HepG2 (cell line): ENCODE data around the gene TRAPPC10. TPM values are rescaled to one million over a fixed set of nuclear protein-coding genes. Genes with fewer than 3 reads are reported as not detected.

Source experiments
- KAT8 ChIP-seq: IDR thresholded peaks from 2 replicates; pipeline ENCODE4 v1.6.1; 2016; ENCODE audit warnings: missing genetic modification reagents, missing compliant biosample characterization
- SOX13 ChIP-seq, 3 experiments: fragments of 450-650 bp in 1 of 3; sonication (generic) in 1 of 3; formaldehyde crosslinking in 1 of 3; IDR thresholded peaks in 2 of 3; conservative IDR thresholded peaks in 1 of 3; 2 replicates each; pipeline versions ENCODE4 v1.5.0 to v1.6.1; 2016 to 2020; ENCODE audit warnings: antibody characterized with exemption in 1 of 3, mild to moderate bottlenecking in 1 of 3, missing compliant biosample characterization in 1 of 3, missing genetic modification reagents in 1 of 3, moderate library complexity in 1 of 3
- ZNF101 ChIP-seq: sonication (generic); formaldehyde crosslinking; IDR thresholded peaks from 2 replicates; pipeline ENCODE4 v1.4.0; 2020; ENCODE audit warnings: mild to moderate bottlenecking, low read depth, missing genetic modification reagents, borderline replicate concordance
- ZNF3 ChIP-seq: IDR thresholded peaks from 2 replicates; pipeline ENCODE4 v1.7.0; 2017; ENCODE audit warnings: inconsistent platforms
- ZNF30 ChIP-seq: sonication (generic); formaldehyde crosslinking; IDR thresholded peaks from 2 replicates; pipeline ENCODE4 v1.5.0; 2020; ENCODE audit warnings: mild to moderate bottlenecking, missing genetic modification reagents
- polyA plus RNA-seq, 8 experiments: library from polyadenylated mRNA; depleted of rRNA in 3 of 8; stranded (reverse) in 7 of 8; unstranded in 1 of 8; fragments of >200 nt; fragmentation: Illumina TruSeq in 4 of 8; extraction: Trizol in 4 of 8; gene quantifications; 2 replicates each; pipeline versions ENCODE4 v1.2.1 to v1.2.3, GENCODE V29; 2011 to 2016; ENCODE audit warnings: low read depth in 4 of 8, missing spikeins in 1 of 8, mixed read lengths in 1 of 8; ENCODE audit not compliant: insufficient read depth in 1 of 8
- total RNA-seq, 5 experiments: library from RNA; depleted of rRNA; stranded (reverse); fragments of >200 nt; fragmentation: Illumina TruSeq; extraction: Trizol; gene quantifications; 2 replicates each; pipeline ENCODE4 v1.2.3, GENCODE V29; 2016; ENCODE audit warnings: low read depth in 1 of 5
- TF ChIP-seq, protein P1 (sequence below), 2 experiments: sonication (generic) in 1 of 2; formaldehyde crosslinking in 1 of 2; IDR thresholded peaks; 2 replicates each; pipeline versions ENCODE4 v1.6.1 to v1.9.0; 2014 to 2022; ENCODE audit warnings: antibody characterized with exemption in 1 of 2, borderline replicate concordance in 1 of 2, inconsistent platforms in 1 of 2, low read depth in 1 of 2, missing genetic modification reagents in 1 of 2
- TF ChIP-seq, protein P2 (sequence below): sonication (generic); formaldehyde crosslinking; IDR thresholded peaks from 2 replicates; pipeline ENCODE4 v1.4.0; 2020; ENCODE audit warnings: mild to moderate bottlenecking, missing genetic modification reagents

The TRAPPC10 gene
- total and polyA plus RNA-seq, 2 of the 13 experiments (the other 11 are each of a cell fraction or from before 2014, with no cell fraction given), result 10.6 to 16.5 TPM

DNA sequence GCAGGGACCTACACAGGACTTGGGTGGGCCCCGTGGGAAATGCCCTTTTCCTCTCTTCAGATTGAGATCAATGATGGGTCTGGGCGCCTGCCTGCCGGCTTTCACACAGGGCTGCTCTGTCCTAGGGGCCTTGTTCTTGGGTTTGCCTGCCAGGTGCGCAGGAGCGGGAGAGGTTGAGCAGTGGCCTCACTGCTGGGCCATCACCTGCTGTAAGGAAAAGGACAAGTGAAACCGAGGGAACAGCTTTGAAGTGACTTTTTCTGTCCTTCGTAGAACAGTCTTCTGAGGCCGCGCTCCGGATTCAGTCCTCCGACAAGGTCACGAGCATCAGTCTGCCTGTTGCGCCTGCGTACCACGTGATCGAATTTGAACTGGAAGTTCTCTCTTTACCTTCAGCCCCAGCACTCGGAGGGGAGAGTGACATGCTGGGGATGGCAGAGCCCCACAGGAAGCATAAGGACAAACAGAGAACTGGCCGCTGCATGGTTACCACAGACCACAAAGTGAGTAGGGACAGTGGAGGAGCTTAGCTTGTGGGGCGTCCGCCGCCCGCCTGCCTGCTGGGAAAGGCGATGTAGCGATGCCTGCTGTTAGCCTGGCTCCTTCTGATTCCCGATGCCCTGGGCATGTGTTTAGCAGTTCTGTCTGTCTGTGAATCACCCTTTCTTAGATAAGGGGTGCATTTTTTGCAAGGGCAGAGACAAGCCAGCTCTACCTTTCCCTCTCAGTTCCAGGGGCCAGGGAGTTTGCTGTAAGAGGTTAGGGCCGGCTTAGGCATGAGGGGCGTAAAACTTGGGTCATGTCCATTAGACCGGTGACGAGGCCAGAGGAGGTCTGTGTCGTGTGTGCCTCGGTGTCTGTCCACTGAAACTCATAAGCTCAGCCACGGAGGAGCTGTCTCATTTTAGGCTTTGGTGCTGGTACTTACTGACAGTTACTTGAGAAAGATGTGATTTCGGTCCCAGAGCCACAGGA lies 75.6 kb downstream of the TRAPPC10 start (continued):
- TF ChIP-seq, protein P1, sequence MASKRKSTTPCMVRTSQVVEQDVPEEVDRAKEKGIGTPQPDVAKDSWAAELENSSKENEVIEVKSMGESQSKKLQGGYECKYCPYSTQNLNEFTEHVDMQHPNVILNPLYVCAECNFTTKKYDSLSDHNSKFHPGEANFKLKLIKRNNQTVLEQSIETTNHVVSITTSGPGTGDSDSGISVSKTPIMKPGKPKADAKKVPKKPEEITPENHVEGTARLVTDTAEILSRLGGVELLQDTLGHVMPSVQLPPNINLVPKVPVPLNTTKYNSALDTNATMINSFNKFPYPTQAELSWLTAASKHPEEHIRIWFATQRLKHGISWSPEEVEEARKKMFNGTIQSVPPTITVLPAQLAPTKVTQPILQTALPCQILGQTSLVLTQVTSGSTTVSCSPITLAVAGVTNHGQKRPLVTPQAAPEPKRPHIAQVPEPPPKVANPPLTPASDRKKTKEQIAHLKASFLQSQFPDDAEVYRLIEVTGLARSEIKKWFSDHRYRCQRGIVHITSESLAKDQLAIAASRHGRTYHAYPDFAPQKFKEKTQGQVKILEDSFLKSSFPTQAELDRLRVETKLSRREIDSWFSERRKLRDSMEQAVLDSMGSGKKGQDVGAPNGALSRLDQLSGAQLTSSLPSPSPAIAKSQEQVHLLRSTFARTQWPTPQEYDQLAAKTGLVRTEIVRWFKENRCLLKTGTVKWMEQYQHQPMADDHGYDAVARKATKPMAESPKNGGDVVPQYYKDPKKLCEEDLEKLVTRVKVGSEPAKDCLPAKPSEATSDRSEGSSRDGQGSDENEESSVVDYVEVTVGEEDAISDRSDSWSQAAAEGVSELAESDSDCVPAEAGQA (IDR thresholded peaks at IDR 0.05; ENCODE audit: low read depth), result no peak
- TF ChIP-seq, protein P1 (CRISPR knock-in tag; IDR thresholded peaks at IDR 0.05; ENCODE audit: borderline replicate concordance), result no peak
- no peak for TF ChIP-seq ZNF30 (CRISPR knock-in tag)
- no peak for TF ChIP-seq ZNF3 (CRISPR knock-in tag)
- TF ChIP-seq KAT8 (CRISPR knock-in tag), result no peak
- TF ChIP-seq SOX13 (IDR thresholded peaks at IDR 0.05), result no peak
- no peak for TF ChIP-seq SOX13 (CRISPR knock-in tag; conservative IDR thresholded peaks at IDR 0.05 in 1 of 2, IDR thresholded peaks at IDR 0.05 in 1 of 2)
- TF ChIP-seq ZNF101 (CRISPR knock-in tag), result no peak
- TF ChIP-seq, protein P2, sequence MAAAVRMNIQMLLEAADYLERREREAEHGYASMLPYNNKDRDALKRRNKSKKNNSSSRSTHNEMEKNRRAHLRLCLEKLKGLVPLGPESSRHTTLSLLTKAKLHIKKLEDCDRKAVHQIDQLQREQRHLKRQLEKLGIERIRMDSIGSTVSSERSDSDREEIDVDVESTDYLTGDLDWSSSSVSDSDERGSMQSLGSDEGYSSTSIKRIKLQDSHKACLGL (CRISPR knock-in tag), result no peak
